ENCODE results near the gene PLGRKT.
"Not testable (repeated sequence)": the region's sequence is repeated elsewhere in the genome, so short reads cannot be mapped to it uniquely, and the experiment has no call there.

The PLGRKT gene

GRCh38 chr9:5452286-5452609 lies 14.5 kb upstream of the PLGRKT start:
- DNase-seq (ENCODE audit: low read depth in 2 of 2, low spot score in 1 of 2) = no peak

- peak; percentile 43 to 61 for DNase-seq (ENCODE audit: low read depth in 2 of 2, low spot score in 1 of 2)
Measured at GRCh38 chr9:5450359-5451091, 12.8 kb upstream of the PLGRKT start, which contains the start of gene CD274. Gene CD274, plus strand, starts transcription at chr9:5450542. Its CDS starts 5,572 bp downstream, at chr9:5456114.

DNA sequence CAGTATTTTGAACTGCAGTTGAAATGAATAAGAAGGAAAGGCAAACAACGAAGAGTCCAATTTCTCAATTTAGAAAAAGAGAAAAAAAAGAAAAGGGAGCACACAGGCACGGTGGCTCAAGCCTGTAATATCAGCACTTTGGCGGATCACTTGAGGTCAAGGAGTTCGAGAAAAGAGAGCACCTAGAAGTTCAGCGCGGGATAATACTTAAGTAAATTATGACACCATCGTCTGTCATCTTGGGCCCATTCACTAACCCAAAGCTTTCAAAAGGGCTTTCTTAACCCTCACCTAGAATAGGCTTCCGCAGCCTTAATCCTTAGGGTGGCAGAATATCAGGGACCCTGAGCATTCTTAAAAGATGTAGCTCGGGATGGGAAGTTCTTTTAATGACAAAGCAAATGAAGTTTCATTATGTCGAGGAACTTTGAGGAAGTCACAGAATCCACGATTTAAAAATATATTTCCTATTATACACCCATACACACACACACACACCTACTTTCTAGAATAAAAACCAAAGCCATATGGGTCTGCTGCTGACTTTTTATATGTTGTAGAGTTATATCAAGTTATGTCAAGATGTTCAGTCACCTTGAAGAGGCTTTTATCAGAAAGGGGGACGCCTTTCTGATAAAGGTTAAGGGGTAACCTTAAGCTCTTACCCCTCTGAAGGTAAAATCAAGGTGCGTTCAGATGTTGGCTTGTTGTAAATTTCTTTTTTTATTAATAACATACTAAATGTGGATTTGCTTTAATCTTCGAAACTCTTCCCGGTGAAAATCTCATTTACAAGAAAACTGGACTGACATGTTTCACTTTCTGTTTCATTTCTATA lies 12.0 kb upstream of the PLGRKT start:
- no peak for DNase-seq (ENCODE audit: low read depth in 2 of 2, low spot score in 1 of 2)

GRCh38 chr9:5448461-5449435 lies 11.0 kb upstream of the PLGRKT start:
- DNase-seq (ENCODE audit: low read depth in 2 of 2, low spot score in 1 of 2) = no peak

GRCh38 chr9:5448016-5448415 lies 10.3 kb upstream of the PLGRKT start:
- DNase-seq (ENCODE audit: low read depth in 2 of 2, low spot score in 1 of 2) = no peak

GRCh38 chr9:5447337-5447736 lies 9.6 kb upstream of the PLGRKT start:
- DNase-seq (ENCODE audit: low read depth in 2 of 2, low spot score in 1 of 2) = no peak

GRCh38 chr9:5446451-5447236 lies 8.9 kb upstream of the PLGRKT start:
- no peak for DNase-seq (ENCODE audit: low read depth in 2 of 2, low spot score in 1 of 2)

DNA sequence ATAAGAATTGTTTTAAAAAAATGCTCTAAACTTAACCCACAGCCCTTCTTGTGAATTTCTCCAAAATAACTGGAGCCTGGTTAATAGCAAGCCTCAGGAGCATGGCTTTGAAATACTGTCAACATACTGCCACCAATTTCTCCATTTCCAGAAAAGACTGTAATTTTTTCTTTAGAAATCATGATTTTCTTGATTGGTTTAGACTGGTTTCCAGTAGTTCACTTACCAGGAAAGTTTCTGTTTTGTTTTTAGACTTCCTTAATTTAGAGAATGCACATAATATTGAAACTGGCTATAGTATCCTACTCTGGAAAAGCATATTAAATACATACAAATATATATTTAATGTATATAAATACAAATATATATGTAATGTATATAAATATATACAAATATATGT lies 8.2 kb upstream of the PLGRKT start:
- no peak for DNase-seq (ENCODE audit: low read depth in 2 of 2, low spot score in 1 of 2)

- not testable (repeated sequence) for DNase-seq (ENCODE audit: low read depth in 2 of 2, low spot score in 1 of 2)
Measured at GRCh38 chr9:5445096-5445495, 7.4 kb upstream of the PLGRKT start.

DNA sequence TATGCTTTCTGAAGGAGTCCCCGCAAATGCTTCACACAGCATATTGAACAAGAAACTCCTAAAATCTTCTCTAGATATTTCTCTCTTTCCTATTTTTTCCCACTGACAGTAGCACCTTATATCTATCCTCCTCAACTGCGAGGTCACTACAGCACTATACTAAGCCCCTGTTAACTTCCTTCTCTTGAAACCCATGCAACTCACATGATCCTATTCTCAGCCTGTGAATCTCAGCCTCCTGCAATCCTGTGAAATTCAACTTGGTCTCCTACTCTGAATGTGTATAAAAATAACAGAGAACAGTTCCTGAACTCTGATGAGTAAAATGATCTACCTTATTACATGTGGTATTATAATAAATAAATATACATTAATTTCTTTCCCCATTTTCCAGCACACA lies 6.1 kb upstream of the PLGRKT start:
- DNase-seq (ENCODE audit: low read depth in 2 of 2, low spot score in 1 of 2) = no peak

- DNase-seq (ENCODE audit: low read depth in 2 of 2, low spot score in 1 of 2) = no peak
Measured at GRCh38 chr9:5442400-5443011, 4.8 kb upstream of the PLGRKT start.

- no peak for DNase-seq (ENCODE audit: low read depth in 2 of 2, low spot score in 1 of 2)
Measured at GRCh38 chr9:5441043-5441442, 3.3 kb upstream of the PLGRKT start.

GRCh38 chr9:5440426-5440825 lies 2.7 kb upstream of the PLGRKT start:
- DNase-seq (ENCODE audit: low read depth in 2 of 2, low spot score in 1 of 2) = no peak

GRCh38 chr9:5438301-5439162 lies 807 bp upstream of the PLGRKT start:
- peak in 1 of 2 donors; percentile 34 for DNase-seq (ENCODE audit: low read depth in 2 of 2, low spot score in 1 of 2)

- no peak for DNase-seq (ENCODE audit: low read depth in 2 of 2, low spot score in 1 of 2)
Measured at GRCh38 chr9:5436441-5436840, 1.3 kb downstream of the PLGRKT start.

DNA sequence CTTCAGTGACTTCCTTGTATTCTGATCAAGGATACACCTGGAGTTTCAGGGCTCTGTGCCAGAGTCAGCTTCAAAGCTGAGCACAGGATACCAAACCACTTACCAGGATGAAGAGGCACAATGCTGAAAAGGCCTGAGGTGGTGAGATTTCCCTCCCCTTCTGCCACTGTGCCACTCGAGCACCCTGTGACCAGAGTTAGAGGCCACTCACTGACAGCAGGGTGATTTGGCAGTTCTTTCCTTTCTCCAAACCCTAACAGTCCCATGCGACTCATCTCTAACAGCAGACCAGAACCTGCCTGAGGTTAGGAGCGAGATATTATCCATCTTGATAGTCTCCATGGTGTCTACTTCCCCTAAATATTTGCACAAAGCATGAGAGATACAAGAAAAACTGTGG lies 1.8 kb downstream of the PLGRKT start:
- DNase-seq (ENCODE audit: low read depth in 2 of 2, low spot score in 1 of 2) = no peak

GRCh38 chr9:5433841-5434810 lies 3.6 kb downstream of the PLGRKT start:
- not testable (repeated sequence) for DNase-seq (ENCODE audit: low read depth in 2 of 2, low spot score in 1 of 2)

DNA sequence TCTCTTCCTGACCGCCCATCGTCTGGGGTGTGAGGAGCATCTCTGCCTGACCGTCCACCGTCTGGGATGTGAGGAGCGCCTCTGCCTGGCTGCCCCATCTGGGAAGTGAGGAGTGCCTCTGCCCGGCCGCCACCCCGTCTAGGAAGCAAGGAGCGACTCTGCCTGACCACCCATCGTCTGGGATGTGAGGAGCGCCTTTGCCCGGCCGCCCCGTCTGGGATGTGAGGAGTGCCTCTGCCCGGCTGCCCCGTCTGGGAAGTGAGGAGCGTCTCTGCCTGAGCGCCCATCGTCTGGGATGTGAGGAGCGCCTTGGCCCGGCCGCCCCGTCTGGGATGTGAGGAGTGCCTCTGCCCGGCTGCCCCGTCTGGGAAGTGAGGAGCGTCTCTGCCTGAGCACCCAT lies 4.4 kb downstream of the PLGRKT start:
- not testable (repeated sequence) for DNase-seq (ENCODE audit: low read depth in 2 of 2, low spot score in 1 of 2)

Measured in stimulated activated CD8-positive, alpha-beta memory T cell treated with anti-CD3 and anti-CD28 coated beads, Interleukin-4, amount 100 ng/mL, for 1 hour (primary cell).